Naive B cell (primary cell): ENCODE measurements around the gene AKR7A2. TPM values are rescaled to one million over a fixed set of nuclear protein-coding genes. Genes with fewer than 3 reads are reported as not detected.
"Not testable (repeated sequence)": the region's sequence is repeated elsewhere in the genome, so short reads cannot be mapped to it uniquely, and the experiment has no call there.

Source experiments
- ATAC-seq, 2 donors: fragments of 150-1000 bp; cut with Tn5 transposase; 2 replicates each; pipeline ENCODE4 v1.10.0; 2021; ENCODE audit warnings: low read depth in 2 of 2, mild to moderate bottlenecking in 2 of 2, moderate library complexity in 2 of 2
- DNase-seq: peaks from one replicate; pipeline ENCODE4 v3.0.0; 2022
- H3K27ac Mint-ChIP-seq, 6 donors: one replicate each; pipeline ENCODE4 v1.8.0; 2020 to 2022; ENCODE audit warnings: mild to moderate bottlenecking in 6 of 6, mixed read lengths in 6 of 6, moderate library complexity in 5 of 6, inconsistent platforms in 2 of 6
- H3K27me3 Mint-ChIP-seq, 3 donors: one replicate each; pipeline ENCODE4 v1.8.0; 2021 to 2022; ENCODE audit warnings: mixed read lengths in 3 of 3, mild to moderate bottlenecking in 1 of 3
- H3K36me3 Mint-ChIP-seq, 2 donors: one replicate each; pipeline ENCODE4 v1.8.0; 2020 to 2022; ENCODE audit warnings: mixed read lengths in 2 of 2, inconsistent platforms in 1 of 2, mild to moderate bottlenecking in 1 of 2
- H3K4me1 Mint-ChIP-seq, 3 donors: one replicate each; pipeline ENCODE4 v1.8.0; 2020 to 2022; ENCODE audit warnings: mixed read lengths in 3 of 3, inconsistent platforms in 1 of 3, mild to moderate bottlenecking in 1 of 3, moderate library complexity in 1 of 3
- H3K4me3 Mint-ChIP-seq, 8 donors: one replicate each; pipeline ENCODE4 v1.8.0; 2020 to 2022; ENCODE audit warnings: mild to moderate bottlenecking in 8 of 8, mixed read lengths in 8 of 8, moderate library complexity in 8 of 8, inconsistent platforms in 2 of 8
- H3K9me3 Mint-ChIP-seq, 7 donors: one replicate each; pipeline ENCODE4 v1.8.0; 2020 to 2022; ENCODE audit warnings: mixed read lengths in 7 of 7, mild to moderate bottlenecking in 5 of 7, inconsistent platforms in 2 of 7, moderate library complexity in 1 of 7
- polyA plus RNA-seq, 6 donors: library from polyadenylated mRNA; unstranded; fragments of 300-500 nt; fragmentation: Illumina TruSeq; gene quantifications; one replicate each; pipeline ENCODE4 v1.2.3, GENCODE V29; 2021; ENCODE audit warnings: low read depth in 6 of 6

Gene AKR7A2
- polyA plus RNA-seq, 6 donors from 2014 or later: 93.3 to 149 (median 105) TPM

- H3K27me3 Mint-ChIP-seq: peaks cover 13 to 36% (median 14%) of the 10 kb centered on the region in 3 donors
- not testable (repeated sequence) for H3K4me3 Mint-ChIP-seq, H3K4me1 Mint-ChIP-seq, ATAC-seq, DNase-seq
- peaks cover 12 to 15% of the 10 kb centered on the region in 2 donors for H3K36me3 Mint-ChIP-seq
- peaks cover 0 to 27% (median 18%) of the 10 kb centered on the region in 7 donors for H3K9me3 Mint-ChIP-seq
- H3K27ac Mint-ChIP-seq: peak overlapping the region in 1 of 6 donors; percentile 54
Observed at GRCh38 chr1:19273844-19274531, 38.0 kb downstream of the AKR7A2 start.

GRCh38 chr1:19273106-19273843 is 38.7 kb downstream of the AKR7A2 start:
- no peak overlapping the region for H3K4me3 Mint-ChIP-seq
- peaks cover 13 to 36% (median 14%) of the 10 kb centered on the region in 3 donors for H3K27me3 Mint-ChIP-seq
- H3K36me3 Mint-ChIP-seq: peaks cover 12 to 15% of the 10 kb centered on the region in 2 donors
- H3K27ac Mint-ChIP-seq: no peak overlapping the region
- ATAC-seq (no peak), DNase-seq (no peak)
- peaks cover 0 to 8% (median 6%) of the 10 kb centered on the region in 3 donors for H3K4me1 Mint-ChIP-seq
- H3K9me3 Mint-ChIP-seq: peaks cover 0 to 27% (median 18%) of the 10 kb centered on the region in 7 donors

GRCh38 chr1:19272064-19272463 is 39.9 kb downstream of the AKR7A2 start:
- H3K9me3 Mint-ChIP-seq: peaks cover 0 to 22% (median 16%) of the 10 kb centered on the region in 7 donors
- DNase-seq (no peak), ATAC-seq (no peak)
- H3K27ac Mint-ChIP-seq: no peak overlapping the region
- H3K4me3 Mint-ChIP-seq: no peak overlapping the region
- peaks cover 13 to 36% (median 14%) of the 10 kb centered on the region in 3 donors for H3K27me3 Mint-ChIP-seq
- H3K36me3 Mint-ChIP-seq: peaks cover 12 to 15% of the 10 kb centered on the region in 2 donors
- H3K4me1 Mint-ChIP-seq: peaks cover 0 to 8% (median 6%) of the 10 kb centered on the region in 3 donors

GRCh38 chr1:19270343-19270730 is 41.6 kb downstream of the AKR7A2 start:
- H3K4me1 Mint-ChIP-seq, H3K4me3 Mint-ChIP-seq, ATAC-seq, DNase-seq: not testable (repeated sequence)
- Mint-ChIP-seq H3K27me3 (peaks cover 13 to 31% (median 14%) of the 10 kb centered on the region in 3 donors), H3K27ac (peak overlapping the region in 1 of 6 donors; percentile 82), H3K36me3 (peaks cover 7 to 15% of the 10 kb centered on the region in 2 donors), H3K9me3 (peaks cover 0 to 17% (median 10%) of the 10 kb centered on the region in 7 donors)

GRCh38 chr1:19269427-19270342 is 42.3 kb downstream of the AKR7A2 start:
- peaks cover 6 to 13% of the 10 kb centered on the region in 2 donors for H3K36me3 Mint-ChIP-seq
- H3K27ac Mint-ChIP-seq: peak overlapping the region in 1 of 6 donors; percentile 47
- peak overlapping the region in 1 of 8 donors; percentile 56 for H3K4me3 Mint-ChIP-seq
- H3K4me1 Mint-ChIP-seq, DNase-seq, ATAC-seq: not testable (repeated sequence)
- peaks cover 13 to 28% (median 14%) of the 10 kb centered on the region in 3 donors for H3K27me3 Mint-ChIP-seq
- H3K9me3 Mint-ChIP-seq: peaks cover 0 to 11% (median 5%) of the 10 kb centered on the region in 7 donors

- Mint-ChIP-seq H3K4me1 (peaks cover 0 to 6% (median 5%) of the 10 kb centered on the region in 3 donors), H3K9me3 (peaks cover 0 to 6% (median 3%) of the 10 kb centered on the region in 7 donors), H3K27me3 (peaks cover 9 to 20% (median 10%) of the 10 kb centered on the region in 3 donors), H3K27ac (peak overlapping the region in 2 of 6 donors; percentile 33 to 52), H3K36me3 (peaks cover 6 to 7% of the 10 kb centered on the region in 2 donors), H3K4me3 (no peak overlapping the region)
- ATAC-seq: no peak
- DNase-seq: no peak
Observed at GRCh38 chr1:19268445-19268844, 43.5 kb downstream of the AKR7A2 start.

- ATAC-seq: no peak
- Mint-ChIP-seq H3K4me3 (no peak overlapping the region), H3K27me3 (no peaks in the 10 kb centered on the region), H3K36me3 (peaks cover 0 to 6% of the 10 kb centered on the region in 2 donors), H3K27ac (no peak overlapping the region), H3K4me1 (no peaks in the 10 kb centered on the region), H3K9me3 (no peaks in the 10 kb centered on the region)
- no peak for DNase-seq
Observed at GRCh38 chr1:19262744-19263143, 49.2 kb downstream of the AKR7A2 start.

GRCh38 chr1:19262047-19262446 is 49.9 kb downstream of the AKR7A2 start:
- Mint-ChIP-seq H3K36me3 (peaks cover 0 to 11% of the 10 kb centered on the region in 2 donors), H3K4me3 (no peak overlapping the region), H3K27me3 (no peaks in the 10 kb centered on the region), H3K27ac (no peak overlapping the region), H3K4me1 (no peaks in the 10 kb centered on the region), H3K9me3 (no peaks in the 10 kb centered on the region)
- no peak for ATAC-seq
- no peak for DNase-seq

GRCh38 chr1:19260211-19261138 is 51.5 kb downstream of the AKR7A2 start:
- no peak overlapping the region for H3K4me3 Mint-ChIP-seq
- no peaks in the 10 kb centered on the region for H3K27me3 Mint-ChIP-seq
- no peaks in the 10 kb centered on the region for H3K4me1 Mint-ChIP-seq
- H3K36me3 Mint-ChIP-seq: peaks cover 0 to 13% of the 10 kb centered on the region in 2 donors
- DNase-seq: no peak
- no peak for ATAC-seq
- no peaks in the 10 kb centered on the region for H3K9me3 Mint-ChIP-seq
- H3K27ac Mint-ChIP-seq: peak overlapping the region in 3 of 6 donors; percentile 12 to 67 (median 47)

GRCh38 chr1:19258353-19258752 is 53.6 kb downstream of the AKR7A2 start:
- Mint-ChIP-seq H3K36me3 (peaks cover 0 to 13% of the 10 kb centered on the region in 2 donors), H3K4me3 (no peak overlapping the region), H3K27me3 (no peaks in the 10 kb centered on the region), H3K9me3 (no peaks in the 10 kb centered on the region), H3K4me1 (peaks cover 5 to 10% (median 8%) of the 10 kb centered on the region in 3 donors), H3K27ac (peak overlapping the region in 1 of 6 donors; percentile 67)
- DNase-seq: no peak
- ATAC-seq: no peak

GRCh38 chr1:19257178-19257914 is 54.6 kb downstream of the AKR7A2 start:
- DNase-seq (no peak), ATAC-seq (no peak)
- H3K9me3 Mint-ChIP-seq: no peaks in the 10 kb centered on the region
- H3K36me3 Mint-ChIP-seq: peaks cover 0 to 13% of the 10 kb centered on the region in 2 donors
- no peaks in the 10 kb centered on the region for H3K27me3 Mint-ChIP-seq
- no peak overlapping the region for H3K27ac Mint-ChIP-seq
- H3K4me1 Mint-ChIP-seq: peaks cover 14 to 20% (median 14%) of the 10 kb centered on the region in 3 donors
- peak overlapping the region in 1 of 8 donors; percentile 15 for H3K4me3 Mint-ChIP-seq
